22Rv1 (cell line): ENCODE results near the gene SRPRB.

Experiments
- H3K27ac ChIP-seq: fragments of 450-650 bp; 2 replicates; pipeline ENCODE4 v1.5.1; 2017
- CTCF ChIP-seq: fragments of 450-650 bp; IDR thresholded peaks from 2 replicates; pipeline ENCODE4 v1.5.1; 2017; ENCODE audit warnings: mild to moderate bottlenecking
- ZFX ChIP-seq: fragments of 450-650 bp; IDR thresholded peaks from 2 replicates; pipeline ENCODE4 v1.6.1; 2017; ENCODE audit warnings: antibody characterized with exemption, borderline replicate concordance

The SRPRB gene

GRCh38 chr3:133835418-133835743 lies 29.8 kb downstream of the SRPRB start:
- H3K27ac ChIP-seq = no peak overlapping the region

GRCh38 chr3:133835961-133836360 lies 30.3 kb downstream of the SRPRB start:
- TF ChIP-seq CTCF (no peak), ZFX (no peak)
- H3K27ac ChIP-seq = no peak overlapping the region

More at GRCh38 chr3:133835418-133835743, 29.8 kb downstream of the SRPRB start:
- TF ChIP-seq ZFX (no peak), CTCF (no peak)

- TF ChIP-seq CTCF (no peak), ZFX (no peak)
- no peak overlapping the region for H3K27ac ChIP-seq
Observed at GRCh38 chr3:133836497-133837158, 31.0 kb downstream of the SRPRB start.

GRCh38 chr3:133837487-133838295 lies 32.1 kb downstream of the SRPRB start:
- H3K27ac ChIP-seq = no peak overlapping the region
- TF ChIP-seq CTCF (no peak), ZFX (no peak)

GRCh38 chr3:133838296-133838789 lies 32.7 kb downstream of the SRPRB start:
- TF ChIP-seq ZFX = no peak
- TF ChIP-seq CTCF = no peak
- H3K27ac ChIP-seq = no peak overlapping the region

- no peak overlapping the region for H3K27ac ChIP-seq
- no peak for TF ChIP-seq ZFX
- no peak for TF ChIP-seq CTCF
Observed at GRCh38 chr3:133838916-133839800, 33.5 kb downstream of the SRPRB start.
